H54 (cell line): Measurements from ENCODE around the gene LAPTM4A.
A peak's percentile ranks its signal among the peaks of the same experiment; 100 is the strongest.

Experiments used
- DNase-seq: peaks from one replicate; pipeline ENCODE4 v3.0.0; 2011; ENCODE audit warnings: low spot score, mixed read lengths; ENCODE audit not compliant: insufficient read length
- FAIRE-seq: peaks from 3 replicates; lab custom pipeline; 2011; peaks lifted over from hg19 to GRCh38; lab: Jason Lieb, UNC
- POLR2A ChIP-seq: IDR thresholded peaks from 2 replicates; pipeline ENCODE4 v1.6.1; 2011; ENCODE audit warnings: low read depth, mild to moderate bottlenecking, low read length

Gene LAPTM4A

DNA sequence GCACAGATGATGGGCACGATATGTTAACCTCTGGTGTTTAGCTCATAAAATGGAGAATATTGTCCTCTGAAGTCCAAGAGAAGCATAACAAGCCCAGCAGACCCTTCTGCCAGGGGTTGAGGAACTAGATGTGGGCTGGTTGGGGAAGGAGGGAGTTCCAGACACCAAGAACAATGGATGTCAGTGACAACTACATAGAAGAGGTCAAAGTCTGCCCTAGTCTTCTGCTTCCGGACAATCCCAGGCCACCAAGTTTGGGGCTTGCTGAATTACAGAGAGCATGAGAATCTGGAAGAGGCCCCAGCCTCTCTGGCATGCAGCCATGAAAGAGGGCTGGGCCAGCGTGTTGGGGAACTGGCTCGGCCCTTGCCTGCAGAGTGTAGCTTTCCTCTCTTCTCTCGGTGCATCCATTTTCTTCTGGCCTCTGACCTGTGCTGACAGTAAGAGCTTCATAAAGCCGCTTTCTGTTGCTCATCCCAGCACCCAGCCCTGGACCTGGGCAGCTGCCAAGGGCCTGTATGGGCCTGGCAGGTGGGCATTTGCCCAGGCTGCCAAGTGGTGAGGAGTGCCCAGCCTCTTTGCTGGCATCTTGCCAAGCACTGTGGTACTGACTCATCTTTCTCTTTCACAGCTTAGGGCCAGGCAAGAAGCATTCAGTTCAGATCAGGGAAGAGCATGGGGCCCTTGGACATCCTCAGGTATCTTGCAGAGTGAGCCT, 14.6 kb upstream of the LAPTM4A start:
- FAIRE-seq (peak; percentile 98), DNase-seq (peak; percentile 74)
- TF ChIP-seq POLR2A: no peak

DNA sequence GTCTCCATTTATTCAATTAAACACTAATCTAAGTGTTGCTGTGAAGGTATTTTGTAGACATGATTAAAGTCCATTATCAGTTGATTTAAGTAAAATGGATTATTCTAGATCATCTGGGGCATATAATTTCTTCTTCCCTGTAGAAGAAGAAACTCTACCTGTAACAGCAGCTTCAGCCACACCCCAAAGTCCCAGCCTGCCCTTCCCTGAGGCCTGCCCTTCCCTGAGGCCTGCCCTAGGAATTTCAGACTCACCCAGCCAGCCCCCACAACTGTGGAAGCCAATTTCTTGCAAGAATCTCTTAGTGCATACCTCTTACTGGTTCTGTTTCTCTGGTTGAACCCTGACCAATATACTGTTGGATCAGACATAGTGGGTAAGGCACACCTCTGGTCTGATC, 13.4 kb upstream of the LAPTM4A start:
- DNase-seq: no peak
- no peak for TF ChIP-seq POLR2A
- FAIRE-seq: no peak

DNA sequence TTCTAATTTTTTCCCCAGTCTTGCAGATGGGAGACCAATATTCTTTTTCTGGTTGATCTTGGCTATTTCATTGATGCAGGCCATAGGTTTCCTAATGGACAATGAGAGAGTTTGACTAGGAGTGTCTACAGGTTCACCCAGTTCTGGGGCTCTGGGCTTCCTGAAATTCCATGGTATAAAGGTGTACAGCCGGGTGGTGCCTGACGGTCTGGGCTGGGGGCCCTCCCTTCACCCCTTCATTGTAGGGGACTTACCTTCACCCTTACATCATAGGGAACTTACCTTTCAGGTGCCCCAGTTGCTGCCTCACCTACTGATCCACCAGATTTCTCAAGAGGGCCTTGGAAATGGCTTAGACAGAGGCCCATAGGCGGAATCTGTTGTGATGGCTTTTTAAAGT, 13.0 kb upstream of the LAPTM4A start:
- FAIRE-seq: no peak
- no peak for DNase-seq
- TF ChIP-seq POLR2A: no peak

DNA sequence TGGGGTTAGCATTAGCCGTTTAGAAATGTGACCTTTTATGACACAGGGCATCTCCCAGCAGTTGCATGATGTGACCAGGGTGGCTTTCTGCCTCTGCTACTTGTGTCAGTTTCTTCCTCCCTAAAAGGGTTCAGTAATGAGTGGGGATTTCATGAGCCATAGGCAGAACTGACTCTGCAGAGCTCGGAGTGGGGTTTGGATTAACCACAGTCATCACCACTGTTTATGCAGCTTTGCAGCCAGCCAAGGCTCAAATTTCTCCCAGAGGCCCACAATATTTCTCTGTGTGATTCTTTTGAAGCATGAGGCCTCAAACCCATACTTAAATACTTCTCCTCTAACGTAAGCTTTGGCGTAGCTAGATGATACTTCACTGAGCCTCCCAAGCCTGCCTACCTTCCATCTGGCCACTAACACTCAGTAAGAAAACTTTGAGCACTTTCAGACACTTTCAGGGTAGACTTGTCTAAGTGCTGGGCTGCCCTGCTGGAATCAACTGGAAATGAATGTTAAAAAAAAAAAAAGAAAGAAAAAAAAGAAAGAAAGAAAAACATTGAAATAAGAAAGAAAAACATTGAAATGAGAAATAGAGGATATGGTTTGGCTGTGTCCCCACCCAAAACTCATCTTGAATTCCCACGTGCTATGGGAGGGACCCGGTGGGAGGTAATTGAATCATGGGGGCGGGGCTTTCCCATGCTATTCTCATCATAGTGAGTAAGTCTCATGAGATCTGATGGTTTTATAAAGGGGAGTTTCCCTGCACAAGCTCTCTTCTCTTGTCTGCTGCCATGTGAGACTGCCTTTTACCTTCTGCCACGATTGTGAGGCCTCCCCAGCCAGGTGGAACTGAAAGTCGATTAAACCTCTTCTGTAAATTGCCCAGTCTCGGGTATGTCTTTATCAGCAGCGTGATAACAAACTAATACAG, 11.5 kb upstream of the LAPTM4A start:
- DNase-seq (no peak), FAIRE-seq (no peak)
- no peak for TF ChIP-seq POLR2A

DNA sequence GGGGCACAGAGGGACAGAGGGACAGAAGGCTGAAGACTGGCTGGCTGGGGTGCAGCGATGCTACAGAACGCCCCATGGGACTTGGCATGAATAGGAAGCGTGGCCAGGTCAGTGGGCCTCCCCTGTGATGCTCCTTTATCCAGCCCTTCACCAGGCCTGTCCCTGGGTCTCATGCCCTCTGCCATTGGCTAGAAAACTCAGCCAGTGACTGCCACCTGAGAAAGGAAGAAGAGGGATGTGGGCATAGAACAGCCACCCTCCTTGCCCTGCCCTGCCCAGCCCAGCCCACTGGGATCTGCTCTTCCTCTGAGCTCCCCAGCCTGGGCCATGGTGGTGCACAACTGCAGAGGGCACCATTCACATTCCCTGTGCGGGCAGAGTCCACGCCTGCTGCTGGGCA, 10.5 kb upstream of the LAPTM4A start:
- no peak for FAIRE-seq
- DNase-seq: no peak
- no peak for TF ChIP-seq POLR2A

DNA sequence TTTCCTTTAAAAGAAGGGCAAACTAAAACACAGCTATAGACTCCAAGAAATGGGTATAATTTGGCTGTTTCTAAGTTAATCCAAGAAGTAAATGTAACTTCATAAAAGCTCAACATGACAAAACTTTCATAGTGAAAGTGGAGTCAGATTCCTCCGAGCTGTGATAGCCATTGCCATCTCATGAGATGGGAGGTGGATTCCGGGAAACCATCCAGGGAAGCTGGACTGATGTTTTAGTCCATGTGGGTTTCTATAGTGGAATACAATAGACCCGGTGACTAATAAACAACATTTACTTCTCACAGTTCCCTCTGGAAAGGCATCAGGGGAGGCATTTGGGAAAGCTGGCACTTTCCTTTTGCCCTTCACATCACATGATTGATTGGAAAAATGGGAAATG, 10.0 kb upstream of the LAPTM4A start:
- DNase-seq (no peak), FAIRE-seq (no peak)
- no peak for TF ChIP-seq POLR2A

DNA sequence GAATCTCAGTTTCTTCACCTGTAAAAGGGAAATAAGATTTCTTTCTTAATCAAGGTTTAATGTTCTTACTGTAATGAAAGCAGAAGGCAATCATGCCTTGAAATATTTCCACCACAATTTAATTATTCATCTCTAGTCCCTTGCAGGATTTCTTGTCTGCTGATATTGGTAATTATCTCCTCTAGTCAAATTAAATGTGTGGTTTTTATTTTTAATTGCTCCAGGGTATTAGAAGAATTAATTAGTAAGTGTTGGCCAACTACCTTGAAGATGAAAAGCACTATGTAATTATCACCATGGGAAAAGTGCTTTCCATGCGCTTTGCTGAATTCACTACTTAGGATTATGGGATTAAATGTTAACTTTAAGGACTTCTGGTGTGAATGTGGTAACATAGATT, 8.7 kb upstream of the LAPTM4A start:
- TF ChIP-seq POLR2A: no peak
- no peak for FAIRE-seq
- no peak for DNase-seq

DNA sequence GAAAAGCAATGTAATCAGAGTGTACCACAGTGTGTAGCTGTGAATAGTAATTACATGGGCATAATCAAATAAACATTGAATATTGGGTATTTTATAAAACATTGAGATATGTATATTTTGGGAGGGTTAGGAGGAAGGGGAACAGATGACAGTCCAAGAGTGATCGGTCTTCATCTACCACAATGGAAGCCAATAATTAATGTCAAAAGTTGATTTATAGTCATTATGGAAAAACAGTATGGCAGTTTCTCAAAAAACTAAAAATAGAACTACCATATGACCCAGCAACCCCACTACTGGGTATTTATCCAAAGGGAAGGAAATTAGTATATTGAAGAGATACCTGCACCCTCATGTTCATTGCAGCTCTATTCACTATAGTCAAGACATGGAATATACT, 5.8 kb upstream of the LAPTM4A start:
- FAIRE-seq (no peak), DNase-seq (no peak)
- no peak for TF ChIP-seq POLR2A

DNA sequence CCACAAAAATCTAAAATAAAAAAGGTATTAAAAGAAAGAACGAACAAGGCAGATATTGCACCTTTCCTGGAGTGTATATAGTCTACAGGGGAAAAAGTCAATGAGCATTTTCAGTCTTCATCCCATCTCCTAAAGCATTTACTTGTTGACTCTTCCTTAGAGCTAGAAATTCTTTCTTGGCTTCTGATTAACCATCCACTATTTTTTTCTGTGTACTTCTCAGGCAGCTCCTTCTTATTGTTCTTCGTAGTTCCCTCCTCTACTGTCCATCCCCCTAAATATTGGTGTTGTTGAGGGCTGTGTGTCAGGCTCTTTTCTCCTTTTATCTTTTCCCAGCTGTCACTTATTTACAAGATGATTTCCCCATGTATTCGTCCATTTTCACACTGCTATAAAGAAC, 3.5 kb upstream of the LAPTM4A start:
- no peak for TF ChIP-seq POLR2A
- FAIRE-seq (no peak), DNase-seq (no peak)

DNA sequence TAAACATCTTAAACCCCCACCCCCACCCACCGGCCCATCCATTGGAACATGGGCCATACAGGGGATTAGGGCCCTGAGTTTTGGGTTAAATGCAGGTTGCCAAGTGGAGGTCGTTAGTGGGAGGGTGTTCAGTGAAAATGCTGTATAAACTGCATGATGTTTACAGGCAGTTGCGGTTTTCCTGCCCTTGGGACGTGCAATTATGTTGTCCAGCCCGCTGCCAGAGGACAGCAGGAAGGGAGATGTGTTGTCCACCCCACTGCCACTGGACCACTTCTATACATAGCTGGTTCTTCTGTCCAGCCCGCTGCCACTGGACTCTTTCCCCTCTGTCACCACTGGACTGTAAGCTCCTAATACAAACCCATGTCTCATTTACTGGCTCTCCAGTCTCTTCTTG, 2.7 kb upstream of the LAPTM4A start:
- FAIRE-seq (no peak), DNase-seq (no peak)
- no peak for TF ChIP-seq POLR2A

DNA sequence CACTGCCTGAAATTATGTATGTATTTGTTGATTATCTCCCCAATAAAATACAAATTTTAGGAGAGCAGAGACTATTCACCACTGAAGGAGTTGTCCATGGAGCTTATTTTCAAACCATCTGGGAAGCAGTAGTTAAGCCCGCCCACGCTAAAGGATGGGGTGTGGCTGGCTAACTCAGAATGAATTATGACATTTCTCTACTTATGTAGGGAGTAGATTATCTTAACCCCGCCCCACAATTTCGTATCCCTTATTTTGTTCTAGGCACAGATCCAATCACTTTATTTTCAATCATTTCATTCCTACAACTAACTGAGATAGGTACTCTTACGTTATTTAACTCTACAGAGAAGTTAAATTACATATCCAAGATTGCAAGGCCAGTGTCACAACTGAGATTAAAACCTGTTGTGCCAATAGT, 1.4 kb upstream of the LAPTM4A start:
- FAIRE-seq (peak; percentile 67), DNase-seq (no peak)
- no peak for TF ChIP-seq POLR2A

DNA sequence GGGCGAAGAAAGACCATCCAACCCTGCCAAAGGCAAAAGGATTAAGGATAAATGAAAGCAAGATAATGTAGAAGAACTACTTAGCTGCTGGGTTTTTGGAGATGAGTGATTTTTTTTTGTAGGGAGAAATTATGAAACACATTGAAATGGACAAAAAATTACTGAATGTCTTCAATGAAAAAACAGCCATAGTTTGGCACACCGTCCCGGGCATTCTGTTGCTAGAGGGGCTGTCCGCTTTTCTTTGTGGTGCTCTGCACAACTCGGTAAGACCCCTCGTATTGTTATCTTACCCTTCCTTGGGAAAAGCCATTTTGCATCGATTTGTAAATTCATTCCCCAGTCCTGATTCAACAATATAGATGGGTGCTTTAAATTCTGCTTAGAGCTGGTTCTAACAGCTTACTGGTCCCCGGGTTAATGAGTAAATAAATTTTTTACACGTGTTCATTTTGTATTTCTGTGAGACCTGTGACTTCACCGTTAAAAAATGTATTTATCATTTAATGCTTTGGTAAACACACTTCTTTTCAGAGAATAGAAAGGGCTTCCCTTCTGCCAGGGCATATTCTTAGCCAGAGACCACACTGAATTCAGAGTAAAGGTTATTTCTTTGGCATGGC, 912 bp upstream of the LAPTM4A start:
- no peak for DNase-seq
- TF ChIP-seq POLR2A: no peak
- FAIRE-seq: no peak

DNA sequence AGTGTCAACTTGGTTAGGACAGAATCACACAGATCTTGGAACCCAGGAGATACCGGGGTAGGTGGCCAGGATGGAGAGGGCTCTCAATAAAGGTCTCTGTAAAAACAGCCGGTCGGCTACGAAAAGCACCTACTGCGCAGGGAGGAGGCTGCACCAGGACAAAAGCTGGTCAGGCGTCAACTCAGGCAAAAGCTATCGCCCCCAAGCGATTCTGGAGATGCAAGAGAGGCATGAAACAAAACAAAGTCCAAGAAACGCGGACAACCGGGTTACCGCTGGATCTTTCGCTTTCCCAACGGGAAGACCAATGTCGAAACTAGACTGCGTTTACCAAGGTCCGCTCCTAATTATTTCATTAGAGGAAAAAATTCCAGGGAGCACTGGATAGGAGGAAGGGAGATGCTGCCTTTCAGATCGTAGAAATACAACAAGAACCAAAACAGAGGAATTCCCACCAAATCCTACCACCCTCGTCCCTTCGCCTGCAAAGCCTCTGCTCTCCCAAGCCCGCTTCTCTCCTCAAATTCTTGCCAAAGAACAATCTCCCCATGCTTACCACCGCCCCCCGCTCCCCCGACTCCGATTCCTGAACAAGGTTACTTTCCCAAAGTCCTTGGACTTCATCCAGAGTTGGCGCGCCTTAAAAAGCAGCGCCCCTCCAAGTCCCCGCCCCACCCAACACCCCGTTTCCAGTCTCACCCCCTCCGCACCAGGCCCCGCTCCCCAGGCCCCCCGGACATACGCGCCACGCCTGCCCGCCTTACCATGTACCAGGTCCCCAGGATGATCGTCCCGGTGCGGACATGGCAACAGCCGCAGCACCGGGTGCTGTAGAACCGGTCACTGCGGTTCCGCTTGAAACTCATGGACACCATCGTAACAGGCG, 539 bp downstream of the LAPTM4A start:
- FAIRE-seq (peak; percentile 27), DNase-seq (peak; percentile 14)
- TF ChIP-seq POLR2A: no peak
